Right lobe of liver (tissue), 4 donors: Measurements from ENCODE around the gene GPRIN3.

Experiments
- POLR2A ChIP-seq: fragments of 450-650 bp; IDR thresholded peaks from one replicate; pipeline ENCODE4 v1.6.1; 2017; ENCODE audit warnings: antibody characterized with exemption, mild to moderate bottlenecking
- TF ChIP-seq, protein P1 (sequence below), 4 donors: fragments of 200-600 bp in 3 of 4; fragments of 450-650 bp in 1 of 4; IDR thresholded peaks; one replicate each; pipeline versions ENCODE4 v1.5.1 to v1.8.0; 2016 to 2022; ENCODE audit warnings: antibody characterized with exemption in 4 of 4, mild to moderate bottlenecking in 2 of 4
- donor health status: DM: no; HTN: no; CAD: no.
- donor health status: DM: no; HTN: no; CAD: no.
- donor health status: DM: no; HTN: yes; CAD: no.

DNA sequence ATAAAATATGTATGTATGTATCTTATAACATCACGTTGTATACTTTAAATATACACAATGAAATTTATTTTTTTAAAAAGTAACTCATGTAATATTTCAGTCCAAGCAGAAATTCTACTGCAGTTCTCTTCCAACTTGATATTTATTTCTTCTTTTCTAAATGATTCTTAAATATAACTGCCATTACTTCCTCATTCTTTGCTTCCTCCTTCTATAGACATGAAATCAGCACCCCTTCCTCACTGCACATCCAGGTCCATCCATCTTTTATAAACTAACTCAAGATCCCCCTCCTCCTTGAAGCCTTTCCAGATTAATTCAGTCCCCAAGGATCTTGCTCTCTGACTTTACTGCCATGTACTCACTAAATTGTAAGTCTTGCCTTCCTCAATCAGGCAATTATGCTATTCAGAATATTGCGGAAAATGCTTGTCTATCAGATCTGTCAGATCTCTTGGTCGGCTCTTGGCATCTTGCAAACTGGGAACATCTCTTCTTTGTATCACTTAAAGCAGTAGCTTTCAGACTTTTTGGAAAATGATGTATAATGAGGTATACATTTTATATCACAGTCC, 3.7 kb downstream of the GPRIN3 start:
- no peak for TF ChIP-seq POLR2A
- TF ChIP-seq, protein P1, sequence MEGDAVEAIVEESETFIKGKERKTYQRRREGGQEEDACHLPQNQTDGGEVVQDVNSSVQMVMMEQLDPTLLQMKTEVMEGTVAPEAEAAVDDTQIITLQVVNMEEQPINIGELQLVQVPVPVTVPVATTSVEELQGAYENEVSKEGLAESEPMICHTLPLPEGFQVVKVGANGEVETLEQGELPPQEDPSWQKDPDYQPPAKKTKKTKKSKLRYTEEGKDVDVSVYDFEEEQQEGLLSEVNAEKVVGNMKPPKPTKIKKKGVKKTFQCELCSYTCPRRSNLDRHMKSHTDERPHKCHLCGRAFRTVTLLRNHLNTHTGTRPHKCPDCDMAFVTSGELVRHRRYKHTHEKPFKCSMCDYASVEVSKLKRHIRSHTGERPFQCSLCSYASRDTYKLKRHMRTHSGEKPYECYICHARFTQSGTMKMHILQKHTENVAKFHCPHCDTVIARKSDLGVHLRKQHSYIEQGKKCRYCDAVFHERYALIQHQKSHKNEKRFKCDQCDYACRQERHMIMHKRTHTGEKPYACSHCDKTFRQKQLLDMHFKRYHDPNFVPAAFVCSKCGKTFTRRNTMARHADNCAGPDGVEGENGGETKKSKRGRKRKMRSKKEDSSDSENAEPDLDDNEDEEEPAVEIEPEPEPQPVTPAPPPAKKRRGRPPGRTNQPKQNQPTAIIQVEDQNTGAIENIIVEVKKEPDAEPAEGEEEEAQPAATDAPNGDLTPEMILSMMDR (IDR thresholded peaks at IDR 0.05), result no peak
